Measurements from ENCODE around the gene LOXHD1.

DNA sequence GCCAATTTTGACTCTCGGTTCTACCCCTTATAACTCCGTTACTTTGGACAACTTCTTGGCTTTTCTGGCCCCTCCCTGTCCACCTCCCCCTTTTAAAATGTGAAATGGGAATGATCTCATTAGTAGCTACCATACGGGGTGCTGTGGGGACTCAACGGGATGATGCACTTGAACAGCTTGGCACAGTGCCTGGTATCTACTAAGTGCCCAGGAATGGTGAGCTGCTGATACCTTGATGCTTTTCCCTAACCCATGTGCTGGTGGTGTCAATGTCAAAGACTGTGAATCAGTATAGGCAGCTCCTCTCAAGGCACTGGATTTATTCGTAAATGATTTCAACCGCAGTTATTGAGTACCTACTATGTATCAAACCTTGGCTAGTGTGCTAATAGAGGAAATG, 204.2 kb downstream of the LOXHD1 start:
- TF ChIP-seq CTCF (IDR thresholded peaks at IDR 0.05) (no peak), POLR2A (IDR thresholded peaks at IDR 0.05) (no peak)

All from uterus (tissue), 2 donors.